HG03520 (cell line): Measurements from ENCODE around the gene PODXL.
"Not testable (repeated sequence)": the region's sequence is repeated elsewhere in the genome, so short reads cannot be mapped to it uniquely, and the experiment has no call there.

Experiments used
- ATAC-seq: cut with Tn5 transposase; IDR thresholded peaks from one replicate; pipeline ENCODE4 v1.9.1; 2021; ENCODE audit warnings: mild to moderate bottlenecking, moderate library complexity; ENCODE audit not compliant: unreplicated experiment

PODXL gene

DNA sequence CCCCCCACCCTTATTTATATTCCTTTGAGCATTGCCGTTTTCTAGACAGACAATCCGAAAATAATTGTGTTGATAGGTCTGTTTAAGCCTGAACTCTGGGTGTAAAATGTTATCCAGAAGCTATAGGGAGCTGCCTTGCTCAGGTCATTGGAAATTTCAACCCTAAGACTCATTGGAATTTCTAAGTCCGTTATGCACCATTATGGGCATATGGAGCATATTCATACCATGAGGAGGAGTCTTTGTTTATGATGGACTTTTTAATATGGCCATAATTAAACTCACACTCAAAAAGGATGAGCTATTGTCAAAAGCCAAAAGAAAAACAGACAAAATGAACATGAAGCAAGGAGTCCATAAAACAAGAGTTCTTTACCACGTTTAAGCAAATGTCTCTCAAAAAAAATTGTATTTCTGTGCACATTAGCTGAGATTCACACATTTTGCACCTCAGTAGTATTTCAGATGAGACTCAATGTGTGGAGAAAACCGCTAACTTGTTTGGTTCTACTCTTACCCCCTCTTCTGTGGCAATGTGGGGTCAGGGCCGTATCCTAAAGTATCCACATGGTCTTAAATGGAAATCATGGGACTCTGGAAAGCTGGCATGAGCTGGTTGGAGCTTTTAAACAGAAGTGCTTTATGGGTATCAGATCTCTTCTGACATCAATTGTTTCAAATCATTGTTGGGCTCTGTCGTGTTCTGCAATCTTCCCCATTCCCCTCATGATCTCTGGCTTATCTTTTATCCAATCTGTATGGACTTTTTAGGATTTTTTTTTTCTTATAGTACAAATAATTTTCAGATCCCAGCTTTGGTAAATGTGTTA, 60.5 kb downstream of the PODXL start:
- ATAC-seq: no peak

- no peak for ATAC-seq
These were observed 62.2 kb downstream of the PODXL start for GRCh38 chr7:131494182-131494581.

DNA sequence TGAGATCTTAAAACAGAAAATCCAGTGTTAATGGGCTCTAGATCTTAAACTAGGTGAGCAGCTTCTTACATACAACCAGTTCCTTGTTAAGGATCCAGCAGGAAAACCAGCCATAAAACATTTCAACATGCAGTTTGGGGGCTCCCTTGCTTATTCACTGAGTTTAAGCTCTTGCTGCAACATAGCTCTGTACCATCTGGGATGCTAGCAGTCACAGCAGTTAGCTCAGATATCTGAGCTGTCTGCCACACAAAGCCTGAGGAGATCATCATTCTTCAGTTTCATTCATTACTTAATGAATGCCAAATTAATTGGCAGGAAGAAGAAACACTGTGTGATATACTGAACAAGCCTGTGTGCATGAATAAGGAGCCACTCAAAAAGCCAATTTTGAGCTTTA, 62.8 kb downstream of the PODXL start:
- ATAC-seq: no peak

GRCh38 chr7:131493081-131493480, 63.3 kb downstream of the PODXL start:
- no peak for ATAC-seq

DNA sequence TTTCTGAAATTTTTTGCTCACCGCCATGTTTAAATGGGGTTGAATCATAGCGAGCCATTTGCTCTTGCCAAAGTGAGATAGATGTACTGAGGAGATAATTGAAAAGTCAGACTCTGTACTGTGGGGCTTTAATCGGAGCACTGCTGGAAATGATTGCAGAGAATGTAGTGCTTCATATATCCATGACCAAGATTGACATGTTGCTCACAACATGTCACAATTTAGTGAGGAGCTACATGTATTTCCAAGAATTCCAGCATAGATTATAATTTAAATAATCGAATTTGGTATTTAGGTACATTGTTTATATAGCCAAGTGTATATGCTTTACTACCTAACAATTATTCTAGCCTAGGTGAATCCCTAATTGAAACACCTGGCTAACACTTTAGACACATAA, 66.5 kb downstream of the PODXL start:
- ATAC-seq: no peak

GRCh38 chr7:131489196-131489595, 67.2 kb downstream of the PODXL start:
- ATAC-seq: no peak

DNA sequence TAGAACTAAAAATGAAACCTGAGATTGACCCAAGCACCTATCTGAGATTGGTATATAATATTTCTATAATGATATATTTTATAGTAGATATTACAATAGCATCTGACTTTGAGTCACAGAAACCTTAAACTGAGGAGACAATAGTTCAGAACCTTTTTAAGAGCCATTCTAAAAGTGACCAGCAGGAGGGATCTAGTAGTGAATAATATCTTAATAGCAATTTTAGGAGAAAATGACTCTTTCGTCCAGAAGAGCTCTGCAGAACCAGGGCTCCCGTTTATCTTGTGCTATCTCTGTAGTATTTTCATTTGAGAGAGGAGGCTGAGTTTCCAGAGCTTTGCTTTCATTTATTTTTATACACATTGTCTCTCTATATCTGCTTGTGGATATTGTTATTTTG, 68.1 kb downstream of the PODXL start:
- no peak for ATAC-seq

DNA sequence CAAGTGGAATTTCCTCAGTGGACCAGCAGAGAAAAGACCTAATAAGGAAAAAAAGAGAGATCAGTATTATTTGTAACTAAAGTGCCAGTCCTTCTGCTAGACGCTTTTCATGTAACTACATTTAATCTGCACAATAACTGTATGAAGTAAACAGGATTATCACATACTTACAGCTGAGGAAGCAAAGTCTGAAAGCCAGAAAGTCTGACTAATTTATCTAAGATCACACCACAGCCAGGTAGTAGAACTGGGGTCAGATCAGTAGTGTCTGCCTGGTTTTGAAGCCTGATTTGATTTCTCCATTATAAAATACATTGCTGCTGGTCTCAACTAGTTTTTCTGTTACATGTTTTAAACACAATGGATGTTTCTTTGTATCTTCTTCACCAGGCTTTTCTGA, 69.2 kb downstream of the PODXL start:
- ATAC-seq: no peak

GRCh38 chr7:131486346-131486745, 70.1 kb downstream of the PODXL start:
- no peak for ATAC-seq

DNA sequence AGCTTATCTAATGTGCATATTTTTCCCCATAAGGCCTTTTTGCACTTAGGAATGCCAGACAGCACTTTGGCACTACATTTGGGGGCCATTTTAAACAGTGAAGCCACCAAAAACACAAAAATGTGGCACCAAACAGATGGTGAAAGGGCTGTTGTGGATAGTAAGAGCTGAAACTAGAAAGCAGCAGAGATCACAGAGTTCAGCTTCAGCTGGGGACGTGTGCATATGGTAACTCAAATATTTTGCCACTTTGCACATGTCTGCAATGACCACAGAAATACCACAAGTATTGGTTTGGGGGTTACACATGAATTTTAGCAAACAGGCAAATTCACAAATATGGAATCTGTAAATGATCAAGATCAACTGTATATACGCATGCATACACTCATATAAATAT, 72.8 kb downstream of the PODXL start:
- no peak for ATAC-seq

DNA sequence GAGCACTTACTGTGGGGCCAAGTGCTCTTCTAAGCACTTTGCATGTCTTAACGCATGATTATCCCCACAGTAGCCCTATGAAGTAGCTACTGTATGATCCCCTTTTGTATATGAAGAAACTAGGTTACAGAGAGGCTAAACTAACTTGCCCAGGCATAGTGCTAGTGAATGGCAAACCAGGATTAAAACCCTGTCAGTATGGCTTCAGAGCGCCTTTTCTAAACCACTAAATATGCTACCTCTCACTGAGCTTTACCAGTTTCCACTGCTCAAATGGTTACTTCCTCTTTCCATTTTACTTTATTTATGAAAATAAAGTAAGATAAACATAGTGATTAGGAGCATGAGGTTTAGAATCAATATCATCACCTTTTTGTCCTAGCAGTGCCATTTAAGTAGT, 73.6 kb downstream of the PODXL start:
- no peak for ATAC-seq

GRCh38 chr7:131480384-131481315, 75.8 kb downstream of the PODXL start:
- ATAC-seq: no peak

DNA sequence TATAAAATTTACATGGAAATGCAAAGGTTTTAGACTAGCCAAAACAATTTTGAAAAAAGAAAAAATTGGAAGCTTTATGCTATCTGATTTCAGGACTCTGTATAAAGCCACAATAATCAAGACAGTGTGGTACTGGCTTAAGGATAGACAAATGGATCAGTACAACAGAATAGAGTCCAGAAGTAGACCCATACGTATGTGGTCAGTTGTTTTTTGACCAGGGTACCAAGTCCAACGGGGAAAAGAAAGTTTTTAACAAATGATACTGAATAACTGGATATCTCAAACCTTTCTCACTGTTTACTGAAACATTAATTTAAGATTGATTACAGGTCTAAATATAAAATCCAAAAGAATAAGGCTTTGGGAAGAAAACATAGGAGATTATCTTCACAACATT, 79.7 kb downstream of the PODXL start:
- ATAC-seq: no peak

DNA sequence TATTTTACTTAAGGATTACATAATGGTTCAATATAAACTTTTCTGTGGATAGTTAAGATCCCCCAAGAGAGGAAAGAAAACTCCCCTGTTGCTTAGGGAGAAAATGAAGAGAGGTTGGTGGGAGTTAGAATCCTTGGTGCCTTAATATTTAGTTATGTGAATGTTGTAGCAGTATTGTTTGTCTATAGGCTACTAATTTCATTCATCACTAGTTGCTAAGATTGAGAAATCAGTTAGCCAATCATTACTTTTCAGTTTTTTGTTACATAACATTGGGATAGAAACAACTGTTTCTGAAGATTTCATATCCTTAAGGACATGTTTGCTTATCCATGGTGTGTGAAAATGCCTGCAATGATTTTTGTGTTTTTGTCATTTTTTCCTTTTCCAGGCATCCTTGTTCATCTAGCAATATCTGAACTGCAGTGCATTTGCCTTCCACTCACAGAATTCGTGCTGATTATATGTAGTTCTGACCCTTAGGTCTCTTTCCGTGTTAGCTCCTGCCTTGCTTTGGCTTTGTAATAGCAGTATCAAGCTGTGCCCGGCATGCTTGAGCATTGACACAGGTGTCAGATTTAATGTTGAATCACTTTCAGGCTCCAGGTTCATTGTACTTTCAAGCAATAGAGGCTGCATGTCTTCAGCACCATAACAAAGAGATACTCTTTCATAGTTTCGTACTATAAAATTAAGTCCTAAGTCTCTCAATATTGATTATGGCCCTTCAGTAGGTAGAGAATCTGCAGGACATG, 85.0 kb downstream of the PODXL start:
- no peak for ATAC-seq

GRCh38 chr7:131467788-131468187, 88.6 kb downstream of the PODXL start:
- ATAC-seq: no peak

- no peak for ATAC-seq
These were observed 89.6 kb downstream of the PODXL start for GRCh38 chr7:131466735-131467365.

DNA sequence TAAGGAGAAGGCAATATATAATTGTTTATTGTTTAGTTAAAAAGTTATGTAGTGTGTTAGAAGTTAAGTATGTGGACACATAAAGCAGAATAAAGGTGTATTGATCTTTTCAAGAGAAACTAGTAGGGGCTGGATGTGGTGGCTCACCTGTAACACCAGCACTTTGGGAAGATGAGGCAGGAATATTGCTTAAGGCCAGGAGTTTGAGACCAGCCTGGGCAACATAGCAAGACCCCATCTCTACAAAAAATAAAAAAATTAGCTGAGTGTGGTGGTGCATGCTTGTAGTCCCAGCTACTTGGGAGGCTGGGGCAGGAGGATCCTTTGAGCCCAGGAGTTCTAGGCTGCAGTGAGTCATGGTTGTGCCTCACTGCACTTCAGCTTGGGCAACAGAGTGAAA, 93.7 kb downstream of the PODXL start:
- not testable (repeated sequence) for ATAC-seq

GRCh38 chr7:131462059-131462458, 94.4 kb downstream of the PODXL start:
- ATAC-seq: no peak

DNA sequence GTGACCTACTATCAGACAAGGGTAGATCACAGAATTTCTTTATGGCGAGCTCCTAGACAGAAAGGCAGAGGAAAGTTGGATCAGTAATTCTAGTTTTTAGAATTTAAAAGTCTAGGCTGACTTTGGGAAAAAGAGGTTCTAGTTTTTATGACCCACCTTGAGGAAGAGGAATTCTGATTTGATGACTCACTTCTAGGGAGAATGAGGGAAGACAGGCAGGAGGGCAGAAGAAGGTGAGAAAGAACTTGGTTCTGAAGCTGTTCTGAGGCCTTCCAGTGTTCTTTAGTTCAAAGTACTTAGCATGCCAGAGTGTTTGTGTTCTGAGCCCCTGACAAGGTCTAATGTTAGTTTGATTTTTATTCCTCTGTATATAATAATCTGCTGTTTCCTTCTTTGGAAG, 97.2 kb downstream of the PODXL start:
- no peak for ATAC-seq

GRCh38 chr7:131456338-131456737, 100.1 kb downstream of the PODXL start:
- ATAC-seq: no peak

- no peak for ATAC-seq
These were observed 100.9 kb downstream of the PODXL start for GRCh38 chr7:131455546-131455945.
